Measurements from ENCODE around the gene DCAF6.

The DCAF6 gene

DNA sequence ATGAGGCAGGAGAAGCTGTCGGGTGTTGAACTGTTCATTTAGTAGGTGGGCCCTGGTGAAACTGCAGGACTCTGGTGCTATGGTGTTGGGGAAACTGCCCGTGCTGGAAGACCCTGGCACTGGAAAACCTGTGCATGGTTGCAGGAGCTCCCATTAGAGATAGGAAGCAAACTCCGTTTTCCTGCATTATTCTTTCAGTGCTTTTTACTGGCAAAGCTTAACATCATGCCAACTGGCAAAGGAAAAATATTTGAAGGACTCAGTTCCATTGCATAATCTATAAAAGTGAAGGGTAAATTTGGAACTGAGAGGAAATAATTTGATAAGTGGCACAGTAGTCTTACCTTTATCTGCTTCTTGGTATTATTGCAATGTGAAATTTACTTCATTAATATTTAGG lies 32.1 kb downstream of the DCAF6 start:
- no peak for DNase-seq (ENCODE audit: low read depth)

DNA sequence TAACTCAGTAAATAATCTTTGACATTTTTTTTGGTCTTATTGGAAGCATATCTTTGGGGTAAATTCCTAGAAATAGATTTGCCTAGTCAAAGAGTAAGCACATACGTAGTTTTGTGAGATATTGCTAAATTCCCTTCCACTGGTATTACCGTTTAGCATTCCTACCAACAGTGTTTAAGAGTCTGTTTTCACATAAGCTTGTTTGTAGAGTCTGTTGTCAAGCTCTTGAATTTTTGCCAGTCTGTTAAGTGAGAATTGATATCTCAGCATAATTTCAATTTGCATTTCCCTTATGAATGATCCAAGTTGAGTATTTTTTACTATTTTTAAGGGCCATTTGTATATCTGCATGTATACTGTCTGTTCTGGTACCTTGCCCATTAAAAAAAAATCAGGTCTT lies 37.3 kb downstream of the DCAF6 start:
- no peak for DNase-seq (ENCODE audit: low read depth)

DNA sequence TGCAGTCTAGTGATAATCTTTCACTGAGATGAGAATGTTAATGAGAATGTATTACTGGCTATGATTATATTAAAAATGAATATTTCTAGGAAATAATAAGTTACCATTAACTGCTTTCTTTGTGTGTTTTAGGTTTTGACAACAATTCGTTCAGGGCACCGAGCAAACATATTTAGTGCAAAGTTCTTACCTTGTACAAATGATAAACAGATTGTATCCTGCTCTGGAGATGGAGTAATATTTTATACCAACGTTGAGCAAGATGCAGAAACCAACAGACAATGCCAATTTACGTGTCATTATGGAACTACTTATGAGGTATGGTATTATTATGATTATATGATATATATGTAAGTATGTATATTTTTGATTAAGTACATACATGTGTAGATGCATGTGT lies 38.2 kb downstream of the DCAF6 start:
- DNase-seq (ENCODE audit: low read depth) = no peak

DNA sequence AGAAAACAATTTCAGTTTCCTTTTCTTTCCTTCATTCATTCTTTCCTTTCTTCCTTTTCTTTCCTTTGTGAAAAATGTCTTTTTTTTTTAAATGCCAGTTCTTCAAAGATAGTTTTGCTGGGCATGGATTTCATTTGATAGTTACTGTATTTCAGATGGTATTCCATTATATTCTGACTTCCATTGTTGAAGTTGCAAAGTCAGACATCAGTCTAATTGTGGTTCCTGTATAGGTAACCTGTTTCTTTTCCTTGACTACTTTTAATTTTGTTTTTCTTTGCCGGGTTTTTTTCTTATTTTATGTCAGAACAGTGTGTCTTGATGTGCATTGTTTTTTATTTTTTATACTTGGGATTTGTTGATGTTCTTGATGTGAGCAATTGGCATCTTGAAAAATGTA lies 40.8 kb downstream of the DCAF6 start:
- no peak for DNase-seq (ENCODE audit: low read depth)

DNA sequence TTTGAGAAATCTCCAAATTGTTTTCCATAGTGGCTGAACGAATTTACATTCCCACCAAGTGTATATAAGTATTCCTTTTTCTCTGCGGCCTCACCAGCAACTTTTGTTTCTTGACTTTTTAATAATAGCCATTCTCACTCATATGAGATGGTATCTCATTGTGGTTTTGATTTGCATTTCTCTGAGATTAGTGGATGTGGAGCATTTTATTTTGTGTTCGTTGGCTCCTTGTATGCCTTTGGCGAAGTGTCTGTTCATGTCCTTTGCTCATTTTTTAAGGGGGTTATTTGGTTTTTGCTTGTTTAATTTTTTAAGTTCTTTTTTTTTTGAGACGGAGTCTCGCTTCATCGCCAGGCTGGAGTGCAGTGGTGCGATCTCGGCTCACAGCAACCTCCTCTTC lies 45.5 kb downstream of the DCAF6 start:
- no peak for DNase-seq (ENCODE audit: low read depth)

DNA sequence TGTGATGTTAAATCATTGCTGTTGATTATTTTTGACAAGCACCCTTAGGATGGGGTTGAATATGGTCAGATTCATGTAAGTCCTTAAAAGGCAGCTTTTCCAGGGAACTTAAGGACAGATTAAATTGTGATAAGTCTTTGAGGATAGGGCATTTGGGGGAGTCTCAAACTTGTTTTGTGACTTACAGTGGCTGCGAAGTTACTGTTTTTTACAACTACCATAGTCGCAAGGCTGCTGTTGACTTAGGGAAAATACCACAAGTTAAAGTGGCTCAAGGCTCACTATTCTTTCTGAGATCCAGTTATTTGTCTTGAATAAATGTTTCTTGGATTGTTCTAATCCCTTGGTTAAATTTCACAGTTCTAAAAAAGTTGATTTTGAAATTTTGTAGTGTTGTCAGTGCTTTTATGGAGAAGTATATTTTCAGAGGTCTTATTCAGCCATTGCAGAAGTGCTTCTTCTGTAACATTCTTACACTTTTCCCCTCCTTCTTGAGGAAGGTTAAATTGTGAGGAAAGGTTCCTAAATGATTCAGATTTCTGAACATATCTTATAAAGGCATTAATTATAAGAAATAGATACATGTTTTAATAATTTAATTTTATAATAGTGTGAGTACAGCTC lies 47.4 kb downstream of the DCAF6 start:
- no peak for DNase-seq (ENCODE audit: low read depth)

DNA sequence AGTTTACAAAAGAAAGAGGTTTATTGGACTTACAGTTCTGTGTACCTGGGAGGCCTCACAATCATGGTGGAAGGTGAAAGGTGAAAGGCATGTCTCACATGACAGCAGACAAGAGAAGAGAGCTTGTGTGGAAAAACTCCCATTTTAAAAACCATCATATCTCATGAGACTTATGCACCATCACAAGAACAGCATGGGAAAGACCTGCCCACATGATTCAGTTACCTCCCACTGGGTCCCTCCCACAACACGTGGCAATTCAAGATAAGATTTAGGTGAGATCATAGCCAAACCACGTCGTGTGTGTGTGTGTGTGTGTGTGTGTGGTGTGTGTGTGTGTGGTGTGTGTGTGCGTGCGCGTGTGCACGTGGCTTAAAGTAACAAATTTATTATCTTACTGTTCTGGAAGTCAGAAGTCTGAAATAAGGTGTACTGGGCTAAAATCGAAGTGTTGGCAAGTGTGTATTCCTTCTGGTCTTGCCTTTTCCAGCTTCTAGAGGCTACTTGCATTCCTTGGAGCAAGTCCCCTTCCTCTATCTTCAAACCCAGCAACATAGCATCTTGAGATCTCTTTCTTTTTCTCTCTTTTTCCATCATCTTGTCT lies 48.5 kb downstream of the DCAF6 start:
- no peak for DNase-seq (ENCODE audit: low read depth)

DNA sequence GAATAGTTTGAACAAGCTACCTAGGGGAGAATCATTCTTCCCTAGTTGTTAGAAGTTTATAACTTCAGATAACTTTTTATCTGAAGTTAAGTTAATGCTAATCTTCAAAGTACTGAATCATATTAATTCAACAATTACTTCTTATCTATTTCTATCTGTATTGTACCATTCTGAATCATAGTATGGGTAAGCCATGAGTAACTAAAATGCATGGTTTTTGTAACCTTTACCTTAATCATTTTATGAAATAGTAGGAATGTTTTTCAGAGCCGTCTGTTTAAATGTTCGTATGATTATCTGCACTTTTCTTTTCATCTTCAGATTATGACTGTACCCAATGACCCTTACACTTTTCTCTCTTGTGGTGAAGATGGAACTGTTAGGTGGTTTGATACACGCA lies 50.7 kb downstream of the DCAF6 start:
- no peak for DNase-seq (ENCODE audit: low read depth)

DNA sequence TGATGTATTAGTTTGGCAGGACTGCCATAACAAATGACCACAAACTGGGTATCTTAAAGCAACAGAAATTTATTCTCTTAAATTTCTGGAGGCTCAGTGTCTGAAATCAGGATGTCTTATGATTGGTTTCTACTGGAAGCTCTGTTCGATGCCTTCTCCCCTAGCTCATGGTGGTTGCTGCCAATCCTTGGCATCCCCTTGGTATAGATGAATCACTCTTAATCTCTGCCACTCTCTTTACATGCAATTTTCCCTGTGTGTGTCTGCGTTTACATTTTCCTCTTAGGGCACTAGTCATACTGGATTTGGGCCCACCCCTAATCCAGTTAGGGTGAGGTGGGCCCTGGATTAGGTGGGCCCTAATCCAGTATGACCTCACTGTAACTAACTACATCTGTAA lies 55.1 kb downstream of the DCAF6 start:
- DNase-seq (ENCODE audit: low read depth) = no peak

DNA sequence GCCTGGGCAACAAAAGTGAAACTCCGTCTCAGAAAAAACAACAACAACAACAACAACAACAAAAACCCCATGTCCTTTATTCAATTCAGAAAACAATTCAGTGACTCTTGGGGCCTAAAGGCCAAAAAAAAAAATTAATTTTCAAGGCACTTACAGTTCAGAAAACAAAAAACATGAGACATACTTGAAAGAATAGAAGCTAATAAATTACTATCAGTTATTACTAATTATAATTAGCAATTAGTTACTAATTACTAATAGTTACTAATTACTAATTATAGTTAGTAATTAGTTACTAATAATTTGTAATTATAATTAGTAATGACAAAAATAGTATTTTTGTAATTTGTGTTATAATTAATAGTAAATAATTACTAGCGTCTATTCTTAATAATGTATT lies 57.2 kb downstream of the DCAF6 start:
- DNase-seq (ENCODE audit: low read depth) = no peak

DNA sequence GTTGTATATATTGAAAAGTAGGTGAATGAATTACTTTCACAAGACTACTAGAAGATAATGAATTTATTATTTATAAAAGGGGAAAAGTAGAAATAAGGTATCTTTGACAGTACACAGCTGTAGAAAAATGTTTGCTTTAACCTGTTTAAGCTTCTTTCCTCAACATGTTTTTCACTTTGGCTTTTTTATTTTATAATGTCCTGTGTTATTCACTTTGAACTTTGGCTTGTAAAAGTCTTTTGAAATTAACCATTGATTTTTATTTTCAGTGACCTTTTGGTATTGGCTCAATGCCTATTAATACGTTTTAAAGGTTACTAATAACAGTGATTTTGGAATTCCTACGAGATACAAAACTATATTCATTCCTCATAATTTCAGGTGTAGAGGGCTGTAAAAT lies 58.1 kb downstream of the DCAF6 start:
- no peak for DNase-seq (ENCODE audit: low read depth)

DNA sequence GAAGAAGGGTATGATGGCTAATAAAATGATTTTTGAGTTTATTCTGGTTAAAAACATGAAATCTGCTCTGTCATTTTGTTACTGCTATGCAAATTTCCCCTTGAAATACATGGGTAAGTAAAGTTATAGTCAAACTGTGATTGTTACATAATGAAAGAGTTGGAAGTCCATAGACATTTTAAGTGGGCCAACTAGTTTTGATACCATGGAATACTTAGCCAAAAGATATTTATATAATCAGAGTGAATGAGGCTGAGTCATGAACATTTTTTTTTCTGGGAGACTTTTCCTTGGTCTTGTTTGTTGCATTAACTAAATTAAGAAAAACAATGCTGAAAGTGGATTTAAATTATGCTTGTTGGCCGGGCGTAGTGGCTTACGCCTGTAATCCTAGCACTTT lies 58.6 kb downstream of the DCAF6 start:
- no peak for DNase-seq (ENCODE audit: low read depth)

DNA sequence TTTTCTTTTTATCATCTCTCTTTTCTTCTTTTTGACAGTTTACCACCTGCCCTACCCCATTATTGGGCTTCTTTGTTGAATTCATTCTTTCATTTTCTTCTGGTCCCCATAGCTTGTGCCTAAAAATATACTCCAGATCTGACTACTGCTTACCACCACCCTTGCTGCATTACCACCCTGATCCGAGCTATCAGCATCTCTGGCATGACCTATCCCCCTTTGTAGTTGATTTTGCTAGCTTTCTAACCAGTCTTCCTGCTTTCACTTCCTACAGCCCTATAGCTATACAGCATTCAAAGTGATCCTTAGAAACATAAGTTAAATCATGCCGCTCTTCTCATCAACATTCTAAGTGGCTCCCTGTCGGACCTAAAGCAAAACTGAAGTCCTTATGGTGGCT lies 59.8 kb downstream of the DCAF6 start:
- no peak for DNase-seq (ENCODE audit: low read depth)

DNA sequence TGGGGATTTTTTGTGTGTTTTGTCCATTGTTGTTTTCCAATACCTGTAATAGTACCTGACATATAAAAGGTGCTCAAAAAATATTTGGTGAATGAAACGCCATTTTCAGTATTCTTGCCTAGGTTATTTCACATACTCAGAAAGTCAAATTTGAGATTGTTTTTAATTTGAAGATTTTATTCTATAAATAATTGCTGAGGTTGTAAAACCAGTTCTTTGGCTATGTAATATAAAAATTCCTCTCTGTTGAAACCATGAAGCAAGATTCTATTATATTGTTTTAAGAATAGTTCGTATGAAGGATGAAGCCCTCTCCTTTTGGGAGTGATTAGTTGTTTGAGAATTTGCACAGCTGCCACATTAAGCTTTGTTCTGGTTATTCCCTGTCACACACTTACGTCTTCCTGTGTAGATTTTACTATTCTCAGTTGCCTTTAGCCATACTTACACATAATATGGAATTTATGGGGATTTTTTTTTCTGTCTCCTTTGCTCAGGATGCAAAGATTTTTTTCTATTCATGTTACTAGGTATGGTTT lies 60.6 kb downstream of the DCAF6 start:
- DNase-seq (ENCODE audit: low read depth) = no peak

DNA sequence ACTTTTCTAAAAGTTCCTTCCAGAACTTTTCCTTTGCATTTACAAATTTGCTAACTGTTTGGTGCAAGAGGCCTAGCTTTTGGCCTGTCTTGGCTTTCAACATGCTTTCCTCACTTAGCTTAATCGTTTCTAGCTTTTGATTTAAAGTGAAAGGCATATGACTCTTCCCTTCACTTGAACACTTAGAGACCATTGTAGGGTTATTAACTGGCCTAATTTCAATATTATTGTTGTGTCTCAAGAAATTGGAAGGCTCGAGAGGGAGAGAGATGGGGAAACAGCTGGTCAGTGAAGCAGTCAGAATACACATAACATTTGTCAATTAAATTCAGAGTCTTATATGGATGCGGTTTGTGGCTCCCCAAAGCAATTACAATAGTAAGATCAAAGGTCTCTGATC lies 63.4 kb downstream of the DCAF6 start:
- DNase-seq (ENCODE audit: low read depth) = no peak

DNA sequence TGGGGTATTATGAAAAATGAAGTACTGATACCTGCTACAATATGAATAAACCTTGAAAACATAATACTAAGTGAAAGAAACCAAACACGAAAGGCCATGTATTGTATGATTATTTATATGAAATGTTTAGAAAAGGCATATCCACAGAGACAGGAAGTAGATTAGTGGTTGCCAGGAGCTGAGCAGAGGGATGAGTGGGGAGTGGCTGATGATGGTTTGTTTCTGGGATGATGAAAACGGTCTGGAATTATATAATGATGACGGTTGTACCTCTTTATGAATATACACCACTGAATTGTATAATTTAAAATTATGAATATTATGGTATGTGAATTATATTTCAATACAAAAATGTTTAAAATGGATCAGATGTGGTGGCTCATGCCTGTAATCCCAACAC lies 64.2 kb downstream of the DCAF6 start:
- DNase-seq (ENCODE audit: low read depth) = no peak

DNA sequence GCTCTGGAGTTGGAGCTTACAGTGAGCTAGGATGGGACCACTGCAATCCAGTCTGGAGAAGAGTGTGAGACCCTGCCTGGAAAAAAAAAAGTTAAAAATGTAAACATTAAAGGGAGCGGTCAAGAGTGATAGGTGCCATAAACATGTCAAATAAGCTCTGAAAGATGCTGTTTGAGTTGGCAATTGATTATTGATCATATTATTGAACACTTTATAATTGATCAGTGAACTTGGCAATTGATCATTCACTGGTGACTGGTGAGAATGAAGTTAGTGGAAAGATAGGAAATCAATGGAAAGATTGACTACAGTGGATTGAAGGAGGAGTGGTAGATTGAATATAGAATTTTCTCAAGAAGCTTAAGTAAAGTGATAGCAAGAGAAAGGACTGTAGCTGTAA lies 64.7 kb downstream of the DCAF6 start:
- no peak for DNase-seq (ENCODE audit: low read depth)

DNA sequence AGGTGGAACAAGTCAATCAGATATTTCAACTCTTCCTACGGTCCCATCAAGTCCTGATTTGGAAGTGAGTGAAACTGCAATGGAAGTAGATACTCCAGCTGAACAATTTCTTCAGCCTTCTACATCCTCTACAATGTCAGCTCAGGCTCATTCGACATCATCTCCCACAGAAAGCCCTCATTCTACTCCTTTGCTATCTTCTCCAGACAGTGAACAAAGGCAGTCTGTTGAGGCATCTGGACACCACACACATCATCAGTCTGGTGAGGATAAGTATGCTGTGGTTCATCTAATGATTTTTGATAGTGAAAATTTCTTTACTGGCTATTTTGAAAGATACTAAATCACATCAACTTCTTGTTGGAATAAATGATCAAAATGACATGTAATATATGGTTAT lies 68.0 kb downstream of the DCAF6 start:
- no peak for DNase-seq (ENCODE audit: low read depth)

DNA sequence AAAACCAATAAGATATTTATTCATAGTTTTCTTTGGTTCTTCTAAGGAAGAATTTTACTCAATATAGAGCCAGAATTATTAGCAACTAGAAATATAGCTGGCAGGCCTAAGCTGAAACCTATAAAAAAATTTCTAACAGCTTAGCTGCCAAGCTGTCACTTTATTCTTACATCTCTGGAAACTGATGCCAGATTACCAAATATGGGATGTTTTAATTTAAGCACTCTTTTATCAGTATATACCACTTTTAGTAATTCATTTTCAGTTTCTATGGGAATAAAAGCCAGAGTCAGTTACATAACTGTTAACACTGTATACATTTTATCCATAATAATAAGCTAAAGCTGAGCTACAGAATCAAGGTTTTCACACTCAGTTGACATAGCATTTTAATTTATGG lies 69.0 kb downstream of the DCAF6 start:
- no peak for DNase-seq (ENCODE audit: low read depth)

DNA sequence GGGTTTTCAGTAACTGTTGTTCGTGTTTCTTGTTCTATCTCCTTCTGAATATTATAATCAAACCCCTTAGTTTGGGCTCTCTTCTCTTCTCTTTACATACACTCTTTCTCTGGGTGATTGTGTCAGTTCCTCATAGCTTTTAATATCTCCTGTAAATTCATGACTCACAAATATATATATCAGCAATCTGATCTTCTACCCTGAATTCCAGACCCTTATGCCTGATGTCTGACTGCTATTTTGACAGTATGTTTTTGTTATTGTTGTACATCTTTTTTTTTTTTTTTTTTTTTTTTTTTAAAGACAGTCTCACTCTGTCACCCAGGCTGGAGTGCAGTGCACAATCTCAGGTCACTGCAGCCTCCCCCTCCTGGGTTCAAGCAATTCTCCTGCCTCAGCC lies 71.2 kb downstream of the DCAF6 start:
- no peak for DNase-seq (ENCODE audit: low read depth)

DNA sequence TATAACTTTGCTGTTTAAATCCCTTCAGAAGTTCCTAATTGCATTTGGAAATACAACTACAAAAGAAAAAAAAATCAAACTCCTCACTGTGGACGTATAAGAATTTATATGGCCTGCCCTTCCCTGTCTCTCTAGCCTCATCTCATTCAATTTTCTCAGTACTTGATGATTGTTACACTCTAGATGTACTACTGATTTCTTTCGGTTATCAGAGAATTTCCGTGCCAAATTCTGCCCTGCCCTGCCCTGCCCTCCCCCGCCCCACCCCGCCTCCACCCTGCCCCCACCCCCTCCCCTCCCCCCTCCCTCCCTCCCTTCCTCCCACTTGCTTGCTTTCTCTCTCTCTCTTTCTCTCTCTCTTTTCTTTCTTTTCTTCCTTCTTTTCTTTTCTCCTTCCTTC lies 72.1 kb downstream of the DCAF6 start:
- no peak for DNase-seq (ENCODE audit: low read depth)

DNA sequence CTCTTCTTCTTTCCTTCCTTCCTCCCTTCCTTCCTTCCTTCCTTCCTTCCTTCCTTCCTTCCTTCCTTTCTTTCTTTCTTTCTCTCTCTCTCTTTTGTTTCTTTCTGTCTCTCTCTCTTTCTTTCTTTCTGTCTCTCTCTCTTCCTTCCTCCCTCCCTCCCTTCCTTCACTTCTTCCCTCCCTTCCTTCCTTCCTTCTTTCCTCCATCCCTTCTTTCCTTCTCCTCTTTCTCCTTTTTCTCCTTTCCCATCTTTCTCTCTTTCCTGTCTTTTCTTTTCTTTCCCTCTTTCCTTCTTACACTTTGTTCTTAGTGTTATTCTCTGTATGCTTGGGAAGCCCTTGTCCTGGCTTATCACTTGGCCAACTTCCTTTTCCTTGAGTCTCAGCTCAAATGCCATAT lies 72.8 kb downstream of the DCAF6 start:
- no peak for DNase-seq (ENCODE audit: low read depth)

DNA sequence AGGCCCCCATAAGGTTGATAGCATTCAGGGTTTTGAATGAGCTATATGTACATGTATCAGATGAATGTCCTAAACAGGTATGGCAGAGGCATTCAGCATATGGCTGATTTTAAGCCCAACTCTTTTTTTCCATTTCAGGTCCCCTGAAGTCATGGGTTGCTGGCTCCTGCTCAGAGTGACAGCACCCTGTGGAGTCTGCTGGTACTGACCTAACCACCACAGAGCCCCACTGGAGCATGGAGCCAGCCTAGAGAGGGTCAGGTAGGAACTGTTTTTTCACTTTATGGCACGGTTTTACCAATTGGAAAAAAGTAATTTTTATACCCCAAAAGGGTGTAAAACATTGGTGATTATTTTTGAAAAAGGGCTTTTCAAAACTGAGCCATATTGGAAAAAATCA lies 82.9 kb downstream of the DCAF6 start:
- DNase-seq (ENCODE audit: low read depth) = no peak

DNA sequence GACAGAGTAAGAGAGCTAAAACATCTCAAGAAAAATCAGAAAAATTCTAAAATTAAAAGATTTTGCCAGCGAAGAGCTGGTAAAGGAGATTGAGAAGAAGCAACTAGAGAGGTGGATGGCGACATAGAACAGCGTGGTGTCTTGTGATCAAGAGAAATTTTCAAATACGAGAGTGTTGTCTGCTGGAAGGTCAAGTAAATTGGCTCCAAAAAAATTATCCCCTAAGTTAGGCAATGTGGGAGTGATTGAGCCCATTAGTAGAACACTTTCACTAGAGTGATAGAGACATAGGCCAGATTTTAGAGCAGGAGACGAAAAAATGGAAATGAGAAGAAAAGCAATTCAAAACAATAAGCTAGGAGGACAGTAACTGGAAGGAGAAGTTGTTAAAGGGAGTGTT lies 94.7 kb downstream of the DCAF6 start:
- no peak for DNase-seq (ENCODE audit: low read depth)

All from stimulated activated CD8-positive, alpha-beta memory T cell treated with anti-CD3 and anti-CD28 coated beads, Interleukin-12 subunit alpha, Interleukin-12 subunit beta, amount 100 ng/mL, for 1 hour (primary cell).